GM12873 (cell line): ENCODE results near the gene PHC2.

Experiments used
- CTCF ChIP-seq: IDR thresholded peaks from 2 replicates; pipeline ENCODE4 v1.5.1; 2012; ENCODE audit warnings: low read depth, mild to moderate bottlenecking, moderate library complexity, low read length, control low read depth; ENCODE audit not compliant: insufficient read depth; ENCODE audit errors: missing control alignments

Gene PHC2

GRCh38 chr1:33438364-33439160 is 7.7 kb upstream of the PHC2 start:
- no peak for TF ChIP-seq CTCF

GRCh38 chr1:33436557-33437285 is 5.8 kb upstream of the PHC2 start:
- no peak for TF ChIP-seq CTCF

- no peak for TF ChIP-seq CTCF
These were observed 4.4 kb upstream of the PHC2 start for GRCh38 chr1:33435096-33435820.

- no peak for TF ChIP-seq CTCF
These were observed 3.5 kb upstream of the PHC2 start for GRCh38 chr1:33434363-33434750.

GRCh38 chr1:33433509-33434362 is 2.8 kb upstream of the PHC2 start:
- no peak for TF ChIP-seq CTCF

GRCh38 chr1:33429856-33430691 is 821 bp downstream of the PHC2 start:
- peak; percentile 29 for TF ChIP-seq CTCF
